HG03442 (cell line): ENCODE results near the gene PLAAT5.
"Not testable (repeated sequence)": the region's sequence is repeated elsewhere in the genome, so short reads cannot be mapped to it uniquely, and the experiment has no call there.

Experiments
- ATAC-seq: cut with Tn5 transposase; IDR thresholded peaks from one replicate; pipeline ENCODE4 v1.9.1; 2021; ENCODE audit warnings: mild to moderate bottlenecking, moderate library complexity; ENCODE audit not compliant: unreplicated experiment

PLAAT5 gene, protein sequence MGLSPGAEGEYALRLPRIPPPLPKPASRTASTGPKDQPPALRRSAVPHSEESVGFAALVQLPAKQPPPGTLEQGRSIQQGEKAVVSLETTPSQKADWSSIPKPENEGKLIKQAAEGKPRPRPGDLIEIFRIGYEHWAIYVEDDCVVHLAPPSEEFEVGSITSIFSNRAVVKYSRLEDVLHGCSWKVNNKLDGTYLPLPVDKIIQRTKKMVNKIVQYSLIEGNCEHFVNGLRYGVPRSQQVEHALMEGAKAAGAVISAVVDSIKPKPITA

DNA sequence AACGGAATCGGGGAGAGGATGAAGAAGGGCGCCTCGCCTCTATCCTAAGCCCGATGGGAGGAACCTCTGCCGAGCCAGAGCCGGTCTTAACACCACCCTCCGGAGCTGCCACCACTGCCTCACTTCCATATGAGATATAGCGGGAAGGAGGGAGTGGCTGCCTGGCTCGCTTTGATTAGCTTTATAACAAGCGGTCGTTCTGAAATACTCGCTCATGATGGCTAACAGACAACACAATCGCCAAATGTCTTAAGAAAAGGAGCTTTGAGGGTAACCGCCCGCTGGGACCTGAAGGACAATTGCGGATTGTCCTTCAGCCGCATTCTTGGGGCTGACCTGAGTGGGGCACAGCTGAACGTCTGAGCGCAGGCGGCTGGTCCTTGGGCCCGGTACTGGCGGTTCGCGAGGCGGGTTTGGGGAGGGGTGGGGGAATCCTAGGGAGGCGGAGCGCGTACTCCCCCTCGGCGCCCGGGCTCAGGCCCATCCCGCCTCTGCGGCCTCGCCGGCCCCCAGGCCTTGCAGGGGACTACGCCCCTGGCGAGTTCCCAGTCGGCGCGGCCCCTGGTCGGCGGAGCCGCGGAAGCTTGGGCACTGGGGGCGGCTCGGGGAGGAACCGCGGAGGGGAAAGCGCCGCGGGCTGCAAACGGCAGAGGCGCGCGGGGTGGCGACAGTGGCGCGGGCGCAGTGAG is at the start of gene PLAAT5:
PLAAT5 (minus strand) TSS at position 617 of the 689 bp plus-strand sequence; CDS start at position 484, 133 bp downstream.
- no peak for ATAC-seq

DNA sequence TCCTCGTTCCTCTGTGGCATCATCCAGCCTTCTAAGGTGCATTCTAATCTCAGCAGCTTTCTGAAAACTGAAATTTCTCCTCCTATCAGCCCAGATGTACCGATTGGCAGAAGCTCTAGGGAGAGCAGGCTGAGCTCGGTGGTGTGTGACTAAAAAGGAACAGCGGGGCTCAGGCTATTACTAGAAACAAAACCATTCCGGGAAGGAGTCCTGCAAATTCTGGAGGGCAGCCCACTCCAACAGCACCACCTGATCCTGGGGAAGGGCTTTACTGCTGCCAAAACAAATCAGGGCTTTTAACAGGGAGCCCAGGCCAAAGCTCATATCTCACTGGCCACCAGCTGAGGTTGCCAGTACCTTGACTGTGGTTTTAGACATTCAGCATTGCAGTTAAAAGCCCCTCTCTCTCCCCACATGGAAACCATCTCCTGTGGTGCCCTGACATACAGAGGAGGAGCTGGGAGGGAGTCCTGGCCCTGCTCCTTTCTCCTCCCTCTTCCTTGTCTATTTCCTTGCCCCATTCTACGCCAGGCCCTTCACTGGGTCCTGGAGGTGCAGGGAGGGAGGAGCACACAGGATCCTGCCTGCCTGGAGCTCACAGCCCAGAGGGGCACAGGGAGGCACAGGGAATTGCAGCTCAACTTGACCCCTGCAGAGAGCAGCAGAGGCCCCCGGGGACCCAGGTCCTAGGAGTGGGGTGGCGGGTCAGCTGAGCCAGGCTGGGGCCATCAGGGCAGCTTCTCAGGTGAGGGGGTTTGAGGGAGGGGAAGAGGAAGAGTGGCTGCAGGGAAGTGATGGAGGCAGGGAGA is 46.5 kb upstream of the PLAAT5 start:
- no peak for ATAC-seq

DNA sequence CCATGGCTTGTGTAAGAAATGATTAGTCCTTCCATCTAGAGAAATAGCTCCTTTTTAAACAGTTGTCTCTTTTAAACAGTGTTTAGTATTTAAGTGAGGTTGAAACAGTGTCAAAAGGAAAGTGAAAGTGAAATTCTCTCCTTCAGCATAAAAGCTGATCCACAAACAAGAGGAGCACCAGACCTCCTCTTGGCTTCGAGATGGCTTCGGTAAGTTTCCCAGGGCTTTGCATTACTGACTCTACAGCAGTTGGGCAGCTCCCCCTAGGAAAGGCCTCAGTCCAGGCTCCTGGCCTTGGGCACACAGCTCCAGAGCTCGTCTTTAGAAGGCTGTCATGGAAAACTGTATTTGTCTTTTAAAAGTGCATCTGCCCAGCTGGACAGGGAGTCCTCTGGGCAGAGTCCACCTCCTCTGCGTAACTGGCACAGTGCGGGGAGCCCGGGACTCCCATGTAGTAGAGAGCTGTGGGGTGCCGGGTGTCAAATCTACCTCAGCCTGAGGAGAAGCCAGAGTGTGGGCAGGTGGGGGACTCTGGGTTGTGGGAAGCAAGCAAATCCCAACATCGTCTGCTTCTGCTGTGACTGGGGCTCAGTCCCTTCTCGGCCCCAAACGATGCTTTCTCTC is 45.8 kb upstream of the PLAAT5 start, which contains the start of gene PLAAT4:
PLAAT4 (plus strand) TSS at position 140 of the 624 bp plus-strand sequence; CDS start at position 201, 61 bp downstream.
- ATAC-seq = no peak

DNA sequence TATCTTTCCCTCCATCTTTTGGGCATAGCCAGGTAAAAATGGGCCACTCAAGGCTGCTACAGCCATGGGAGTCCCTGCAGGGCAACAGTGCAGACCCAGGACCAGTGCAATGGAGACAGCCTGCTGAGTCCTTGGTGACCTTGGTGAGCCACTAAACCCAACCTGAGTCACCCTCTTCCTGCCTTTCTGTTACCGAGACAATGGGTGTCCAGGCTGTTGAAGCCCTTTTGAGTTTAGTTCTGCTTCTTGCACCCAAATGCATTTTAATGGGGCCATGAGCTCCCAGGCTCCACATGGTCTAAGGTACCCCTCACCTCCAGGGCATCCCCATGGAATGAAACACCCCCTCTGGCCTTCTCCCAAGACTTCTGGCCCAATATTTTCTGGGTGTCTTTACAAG is 44.8 kb upstream of the PLAAT5 start:
- no peak for ATAC-seq

DNA sequence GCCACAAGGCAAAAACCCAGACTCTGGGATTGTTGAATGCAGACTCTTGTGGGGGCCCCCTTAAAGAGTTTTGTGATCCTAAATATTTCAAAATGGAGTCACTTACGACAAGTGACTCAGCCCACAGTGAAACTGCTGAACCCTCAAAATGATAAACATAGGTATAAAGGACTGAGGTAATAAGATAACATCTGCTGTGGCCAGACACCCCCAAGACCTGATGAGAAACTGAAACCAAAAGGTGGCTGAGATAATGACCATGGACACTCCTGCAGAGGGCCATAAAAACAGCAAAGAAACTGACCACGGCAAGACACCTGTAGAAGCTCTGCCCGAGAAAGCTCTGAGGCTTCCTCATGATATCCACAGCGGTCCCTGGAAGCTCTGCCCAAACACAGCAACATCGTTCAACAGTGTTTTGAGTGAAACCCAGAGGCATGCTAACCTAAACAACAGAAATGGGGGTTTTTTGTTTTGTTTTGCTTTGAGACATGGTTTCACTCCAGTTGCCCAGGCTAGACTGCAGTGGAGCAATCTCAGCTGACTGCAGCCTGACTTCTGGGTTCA is 44.0 kb upstream of the PLAAT5 start:
- ATAC-seq = peak; percentile 38

DNA sequence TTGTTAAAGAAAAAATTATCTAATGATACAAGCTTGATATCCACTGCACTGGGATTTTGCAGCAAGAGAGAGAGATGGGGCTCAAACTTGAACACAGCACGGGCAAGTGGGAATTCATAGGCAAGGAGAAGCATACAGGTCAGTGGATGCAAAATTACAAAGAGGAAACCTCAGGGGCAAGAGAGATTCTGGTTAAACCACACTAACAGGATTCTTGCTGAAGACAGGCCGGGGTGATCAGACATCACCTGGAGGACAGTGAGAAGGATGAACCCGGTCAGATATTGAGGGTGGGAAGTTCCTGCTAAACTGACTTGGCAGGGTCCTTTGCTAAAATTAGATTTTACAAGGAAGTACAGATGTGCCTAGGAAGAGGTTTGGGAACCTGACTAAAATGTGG is 43.1 kb upstream of the PLAAT5 start:
- ATAC-seq = no peak

DNA sequence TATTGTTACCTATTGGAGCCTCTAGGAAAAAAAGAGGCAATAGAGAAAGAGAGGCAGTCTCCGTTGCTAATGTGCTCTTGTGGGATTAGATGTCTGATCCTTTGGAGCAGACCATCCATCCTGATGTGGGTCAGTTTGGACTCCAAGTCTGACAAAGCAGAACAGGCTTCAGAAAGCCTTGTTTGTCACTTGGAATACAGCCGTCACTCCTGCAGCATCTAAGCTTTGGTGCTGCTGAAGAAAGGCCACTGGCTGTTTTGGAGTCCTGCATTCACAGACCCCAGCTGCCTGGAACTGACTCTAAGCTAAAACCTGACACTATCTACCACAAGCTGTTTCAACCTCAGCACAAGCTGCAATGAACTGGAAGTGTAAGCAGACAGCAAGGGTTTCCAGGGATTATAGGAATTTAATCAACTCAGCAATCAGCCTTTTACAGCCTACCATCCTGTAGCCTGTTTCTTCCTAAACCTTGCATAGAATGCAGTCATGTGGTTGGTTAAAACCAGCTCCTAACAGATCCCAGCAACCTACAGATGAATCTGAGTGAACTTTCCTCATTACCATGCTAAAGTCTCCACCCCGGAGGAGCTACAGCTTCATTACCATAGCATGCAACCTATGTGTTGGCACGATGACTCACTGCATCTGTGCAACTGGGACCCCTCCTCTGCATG is 42.0 kb upstream of the PLAAT5 start:
- ATAC-seq = no peak

DNA sequence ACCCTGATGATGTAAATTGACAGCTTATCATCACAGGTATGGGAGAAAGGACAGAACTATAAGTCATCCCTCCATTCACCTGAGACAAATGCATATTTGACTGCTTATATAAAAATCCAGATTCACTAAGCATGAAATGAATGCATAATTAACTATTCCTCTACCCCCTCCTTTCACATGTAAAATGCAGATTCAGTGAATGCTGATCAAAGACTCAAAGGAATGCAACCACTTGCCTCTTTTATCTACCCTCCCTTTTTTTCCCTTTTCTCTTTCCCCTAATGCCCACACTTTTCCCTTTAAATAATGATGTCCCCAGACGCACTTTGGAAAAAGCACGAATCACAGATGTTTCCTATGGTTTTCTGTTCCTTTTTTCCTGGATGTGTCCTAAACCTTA is 41.1 kb upstream of the PLAAT5 start:
- no peak for ATAC-seq

DNA sequence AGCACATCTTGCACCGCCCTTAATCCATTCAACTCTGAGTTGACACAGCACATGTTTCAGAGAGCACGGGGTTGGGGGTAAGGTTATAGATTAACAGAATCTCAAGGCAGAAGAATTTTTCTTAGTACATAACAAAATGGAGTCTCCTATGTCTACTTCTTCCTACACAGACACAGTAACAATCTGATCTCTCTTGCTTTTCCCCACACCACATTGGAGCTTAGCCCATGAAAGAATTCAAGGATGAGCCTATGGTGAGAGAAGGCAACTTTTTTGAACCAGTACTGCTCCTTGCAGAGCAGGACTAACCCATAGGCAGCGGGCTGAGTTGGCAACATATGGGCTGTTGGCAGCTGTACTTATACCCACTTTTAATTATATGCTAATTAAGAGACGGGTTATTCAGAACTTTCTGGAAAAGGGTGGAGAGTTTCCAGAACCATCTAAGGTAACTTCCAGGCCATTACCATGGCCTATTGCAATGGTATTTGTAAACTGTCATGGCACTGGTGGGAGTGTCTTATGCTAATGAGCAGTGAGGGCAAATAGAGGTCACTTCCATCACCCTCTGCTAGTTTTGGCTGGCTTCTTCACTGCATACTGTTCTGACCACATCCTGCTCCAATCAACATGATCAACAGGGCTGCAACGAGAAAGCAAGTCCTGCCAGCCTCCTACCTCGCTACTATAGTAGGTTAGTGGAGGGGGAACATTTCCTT is 40.3 kb upstream of the PLAAT5 start:
- peak; percentile 78 for ATAC-seq

DNA sequence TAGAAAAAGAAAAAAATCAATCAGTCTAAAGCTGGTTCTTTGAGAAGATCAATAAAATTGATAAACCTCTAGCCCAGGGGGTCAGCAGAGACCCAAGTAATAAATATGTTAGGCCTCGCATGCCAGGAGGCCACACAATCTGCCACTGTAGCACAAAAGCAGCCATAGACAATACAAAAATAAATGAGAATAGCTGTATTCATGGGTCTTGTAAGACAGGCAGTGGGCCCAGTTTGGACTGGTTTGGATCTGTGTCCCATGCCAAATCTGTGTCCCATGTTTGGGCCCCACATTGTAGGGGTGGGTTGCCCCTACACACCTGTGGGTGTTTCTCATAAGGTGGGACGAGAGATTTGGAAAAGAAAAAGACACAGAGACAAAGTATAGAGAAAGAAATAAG is 39.1 kb upstream of the PLAAT5 start:
- no peak for ATAC-seq

DNA sequence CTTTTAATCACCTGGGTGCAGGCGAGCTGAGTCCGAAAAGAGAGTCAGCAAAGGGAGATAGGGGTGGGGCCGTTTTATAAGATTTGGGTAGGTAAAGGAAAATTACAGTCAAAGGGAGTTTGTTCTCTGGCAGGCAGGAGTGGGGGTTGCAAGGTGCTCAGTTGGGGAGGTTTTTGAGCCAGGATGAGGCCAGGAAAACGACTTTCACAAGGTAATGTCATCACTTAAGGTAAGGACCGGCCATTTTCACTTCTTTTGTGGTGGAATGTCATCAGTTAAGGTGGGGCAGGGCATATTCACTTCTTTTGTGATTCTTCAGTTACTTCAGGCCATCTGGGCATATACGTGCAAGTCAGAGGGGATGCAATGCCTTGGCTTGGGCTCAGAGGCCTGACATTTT is 38.4 kb upstream of the PLAAT5 start:
- ATAC-seq = not testable (repeated sequence)

DNA sequence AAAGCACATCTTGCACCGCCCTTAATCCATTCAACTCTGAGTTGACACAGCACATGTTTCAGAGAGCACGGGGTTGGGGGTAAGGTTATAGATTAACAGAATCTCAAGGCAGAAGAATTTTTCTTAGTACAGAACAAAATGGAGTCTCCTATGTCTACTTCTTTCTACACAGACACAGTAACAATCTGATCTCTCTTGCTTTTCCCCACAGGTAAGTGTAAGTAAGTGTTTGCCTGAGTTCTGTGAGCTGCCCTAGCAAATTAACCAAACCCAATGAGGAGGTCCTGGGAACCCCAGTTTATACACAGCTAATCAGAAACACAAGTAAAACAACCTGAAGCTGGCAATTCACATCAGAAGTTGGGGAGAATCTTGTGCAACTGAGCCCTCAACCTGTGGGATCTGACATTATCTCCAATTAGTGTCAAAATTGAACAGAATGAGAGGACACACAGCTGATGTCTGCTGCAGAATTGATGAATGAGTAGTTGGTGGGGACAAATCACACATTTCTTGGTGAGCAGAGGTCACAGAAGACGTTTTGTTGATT is 37.8 kb upstream of the PLAAT5 start:
- ATAC-seq = not testable (repeated sequence)

DNA sequence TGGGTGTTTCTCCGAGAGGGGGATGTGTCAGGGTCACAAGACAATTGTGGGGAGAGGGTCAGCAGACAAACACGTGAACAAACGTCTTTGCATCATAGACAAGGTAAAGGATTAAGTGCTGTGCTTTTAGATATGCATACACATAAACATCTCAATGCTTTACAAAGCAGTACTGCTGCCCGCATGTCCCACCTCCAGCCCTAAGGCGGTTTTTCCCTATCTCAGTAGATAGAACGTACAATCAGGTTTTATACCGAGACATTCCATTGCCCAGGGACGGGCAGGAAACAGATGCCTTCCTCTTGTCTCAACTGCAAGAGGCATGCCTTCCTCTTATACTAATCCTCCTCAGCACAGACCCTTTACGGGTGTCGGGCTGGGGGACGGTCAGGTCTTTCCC is 37.2 kb upstream of the PLAAT5 start:
- ATAC-seq = not testable (repeated sequence)

DNA sequence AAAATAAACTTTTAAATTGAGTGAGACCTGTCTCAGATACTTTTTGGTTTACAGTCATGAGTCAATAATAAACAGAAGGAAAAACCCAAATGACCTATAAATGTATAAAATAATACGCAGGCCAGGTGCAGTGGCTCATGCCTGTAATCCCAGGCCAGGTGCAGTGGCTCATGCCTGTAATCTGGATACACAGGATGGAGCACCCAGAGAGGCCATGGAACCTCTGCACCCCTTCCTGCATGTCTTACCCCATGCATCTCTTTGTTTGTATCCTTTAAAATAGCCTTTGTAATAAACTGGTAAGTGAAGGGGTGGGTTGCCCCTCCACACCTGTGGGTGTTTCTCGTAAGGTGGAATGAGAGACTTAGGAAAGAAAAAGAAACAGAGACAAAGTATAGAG is 36.7 kb upstream of the PLAAT5 start:
- ATAC-seq = no peak

DNA sequence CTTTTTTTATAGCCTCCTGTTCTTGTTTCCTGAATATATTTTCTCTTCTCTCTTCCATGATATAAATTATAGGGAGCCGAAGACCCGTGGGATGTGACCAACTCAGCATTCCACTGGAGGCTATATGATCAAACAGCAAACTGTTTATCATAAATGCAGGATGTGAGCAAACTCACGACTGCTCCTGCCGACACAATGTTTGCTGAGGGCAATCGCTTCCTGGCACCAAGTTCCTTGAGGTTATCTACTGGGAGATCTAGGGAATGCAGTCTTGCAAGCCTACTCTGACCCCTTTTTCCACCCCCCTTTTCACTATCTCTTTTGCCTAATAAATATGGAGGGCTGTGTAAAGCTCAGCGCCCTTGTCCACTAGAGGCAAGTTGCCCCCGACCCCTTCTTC is 32.2 kb upstream of the PLAAT5 start:
- ATAC-seq = no peak

DNA sequence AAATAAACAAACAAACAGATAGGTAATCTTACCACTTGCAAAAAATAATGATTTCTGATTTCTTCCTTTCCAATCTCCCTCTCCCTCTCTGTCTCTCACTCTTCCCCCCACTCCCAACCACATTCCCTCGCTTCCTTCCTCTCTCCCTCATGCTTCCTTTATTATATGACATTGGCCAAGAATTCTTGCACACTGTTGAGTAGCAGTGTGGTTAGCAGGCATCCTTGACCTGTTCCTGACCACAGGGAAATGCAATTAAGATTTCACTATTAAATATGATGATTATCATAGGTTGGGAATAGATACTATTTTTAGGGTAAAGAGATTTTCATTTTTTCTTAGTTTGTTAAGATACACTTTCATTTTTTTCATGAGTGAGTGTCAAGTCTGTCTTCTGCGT is 30.9 kb upstream of the PLAAT5 start:
- ATAC-seq = no peak

DNA sequence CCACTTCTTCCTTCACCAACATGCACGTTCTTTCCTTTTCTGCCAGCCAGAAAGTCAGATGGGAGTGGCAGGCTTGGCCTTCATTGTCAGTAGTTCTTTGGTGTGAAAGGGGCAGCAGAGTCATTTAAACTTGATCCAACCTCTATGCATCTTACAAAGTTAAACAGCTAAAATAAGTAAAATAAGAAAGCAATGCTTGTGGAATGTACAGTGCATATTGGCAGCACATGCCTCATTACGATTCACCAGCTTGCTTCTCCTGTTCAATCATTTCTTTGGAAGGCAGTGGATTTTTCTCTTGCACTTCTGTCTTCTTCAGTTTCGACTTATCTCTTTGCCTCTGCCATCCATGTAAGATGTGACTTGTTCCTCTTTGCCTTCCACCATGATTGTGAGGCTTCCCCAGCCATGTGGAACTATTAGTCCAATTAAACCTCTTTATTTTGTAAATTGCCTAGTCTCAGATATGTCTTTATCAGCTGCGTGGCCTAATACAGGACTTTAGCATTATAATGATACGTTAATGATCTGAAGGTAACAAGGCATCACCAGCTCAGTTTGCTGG is 29.7 kb upstream of the PLAAT5 start:
- no peak for ATAC-seq

DNA sequence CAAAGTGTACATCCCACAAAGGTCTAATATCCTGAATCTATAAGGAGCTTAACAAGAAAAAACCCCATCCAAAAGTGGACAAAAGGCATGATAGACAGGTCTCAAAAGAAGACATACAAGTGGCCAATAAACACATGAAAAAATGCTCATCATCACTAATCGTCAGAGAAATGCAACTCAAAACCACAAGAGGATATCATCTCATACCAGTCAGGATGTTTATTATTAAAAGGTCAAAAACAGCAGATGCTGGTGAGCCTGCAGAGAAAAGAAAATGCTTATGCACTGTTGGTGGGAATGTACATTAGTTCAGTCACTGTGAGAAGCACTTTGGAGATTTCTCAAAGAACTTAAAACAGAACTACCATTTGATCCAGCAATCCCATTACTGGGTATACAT is 27.6 kb upstream of the PLAAT5 start:
- ATAC-seq = no peak

DNA sequence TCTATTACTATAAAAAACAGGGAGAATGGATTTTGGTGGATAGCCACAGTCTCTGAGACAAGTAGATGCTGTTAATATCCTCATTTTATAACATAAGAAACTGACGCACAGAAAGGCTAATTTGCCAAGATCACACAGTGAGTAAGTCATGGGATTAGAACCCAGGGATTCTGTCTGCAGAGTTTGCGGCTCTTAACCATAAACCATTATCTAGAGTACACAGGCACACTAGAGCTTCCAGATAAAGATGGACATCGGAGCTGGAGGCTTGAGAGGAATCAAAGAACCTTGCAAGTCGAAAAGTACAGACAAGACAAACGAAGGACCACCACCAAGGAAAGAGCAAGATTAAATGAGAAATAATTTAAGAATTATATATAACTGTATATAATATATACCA is 26.2 kb upstream of the PLAAT5 start:
- no peak for ATAC-seq
